Measurements from ENCODE around the gene COX6A1.
"Not testable (repeated sequence)": the region's sequence is repeated elsewhere in the genome, so short reads cannot be mapped to it uniquely, and the experiment has no call there.

Gene COX6A1

GRCh38 chr12:120468325-120468820 is 30.5 kb downstream of the COX6A1 start:
- DNase-seq = peak; percentile 30

DNA sequence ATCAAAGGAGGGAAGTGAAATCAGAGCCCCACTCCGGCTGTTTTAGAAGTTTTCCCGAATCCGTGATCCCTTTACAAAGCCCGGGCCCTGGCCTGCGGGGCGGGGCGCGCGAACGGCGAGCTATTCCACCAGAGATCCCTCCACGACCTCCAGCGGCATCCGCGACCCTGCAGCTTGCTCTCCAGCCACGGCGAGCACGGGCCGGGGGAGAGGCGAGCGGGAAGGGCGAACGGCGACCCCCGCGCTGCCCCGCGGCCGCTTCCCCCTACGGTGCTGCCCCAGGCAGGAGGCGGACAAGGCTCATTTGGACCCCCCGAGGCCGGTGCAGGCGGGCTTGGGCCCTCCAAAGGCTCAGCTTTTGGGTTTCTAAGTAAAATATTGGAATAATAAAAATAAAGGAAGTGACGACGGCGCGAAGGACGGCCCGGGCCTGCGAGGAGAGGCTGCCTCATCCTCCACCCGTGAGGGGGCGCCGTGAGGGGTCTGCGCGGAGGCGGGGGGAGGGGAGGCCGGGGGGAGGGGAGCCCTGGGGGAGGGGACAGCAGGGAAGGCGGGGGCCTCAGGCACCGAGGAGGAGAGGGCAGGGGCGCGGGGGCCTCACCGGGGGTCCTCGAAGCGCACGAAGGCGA is 31.0 kb downstream of the COX6A1 start:
- DNase-seq = peak; percentile 59

DNA sequence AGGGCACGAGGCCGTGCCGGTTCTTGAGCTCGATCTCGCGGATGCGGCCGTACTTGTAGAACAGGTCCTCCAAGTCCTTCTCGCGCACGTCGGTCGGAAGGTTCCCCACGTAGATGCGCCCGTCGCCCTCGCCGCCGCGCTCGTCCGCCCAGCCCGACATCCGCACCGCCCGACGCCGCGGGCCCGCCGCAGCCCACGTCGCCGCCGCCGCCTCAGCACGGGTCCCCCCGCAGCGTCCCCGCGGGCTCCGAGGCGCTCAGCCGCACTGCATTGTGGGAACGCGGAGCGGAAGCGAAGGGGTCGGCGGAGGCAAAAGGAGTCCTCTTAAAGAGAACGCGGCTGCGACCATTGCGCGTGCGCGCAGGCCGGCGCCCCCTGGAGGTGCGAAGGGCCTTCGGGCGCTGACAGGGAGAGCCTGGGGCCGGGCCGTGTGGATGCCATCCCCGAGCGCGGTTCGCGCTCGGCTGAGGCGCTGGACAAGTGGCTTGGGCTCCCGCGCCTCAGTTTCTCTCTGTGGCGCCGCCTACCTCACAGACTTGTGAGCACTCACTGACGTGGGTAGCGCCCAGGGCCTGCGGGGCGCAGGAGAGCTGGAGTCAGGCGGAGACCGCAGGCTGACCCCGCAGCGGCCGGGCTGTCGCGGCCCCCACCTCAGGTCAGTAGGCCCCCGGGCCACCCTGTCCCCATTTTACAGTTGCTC is 31.7 kb downstream of the COX6A1 start, which contains the start of gene SRSF9:
Gene SRSF9, minus strand, starts transcription at position 299 of the 700 bp plus-strand sequence. Its CDS starts 139 bp downstream, at position 160.
- DNase-seq = peak; percentile 97

DNA sequence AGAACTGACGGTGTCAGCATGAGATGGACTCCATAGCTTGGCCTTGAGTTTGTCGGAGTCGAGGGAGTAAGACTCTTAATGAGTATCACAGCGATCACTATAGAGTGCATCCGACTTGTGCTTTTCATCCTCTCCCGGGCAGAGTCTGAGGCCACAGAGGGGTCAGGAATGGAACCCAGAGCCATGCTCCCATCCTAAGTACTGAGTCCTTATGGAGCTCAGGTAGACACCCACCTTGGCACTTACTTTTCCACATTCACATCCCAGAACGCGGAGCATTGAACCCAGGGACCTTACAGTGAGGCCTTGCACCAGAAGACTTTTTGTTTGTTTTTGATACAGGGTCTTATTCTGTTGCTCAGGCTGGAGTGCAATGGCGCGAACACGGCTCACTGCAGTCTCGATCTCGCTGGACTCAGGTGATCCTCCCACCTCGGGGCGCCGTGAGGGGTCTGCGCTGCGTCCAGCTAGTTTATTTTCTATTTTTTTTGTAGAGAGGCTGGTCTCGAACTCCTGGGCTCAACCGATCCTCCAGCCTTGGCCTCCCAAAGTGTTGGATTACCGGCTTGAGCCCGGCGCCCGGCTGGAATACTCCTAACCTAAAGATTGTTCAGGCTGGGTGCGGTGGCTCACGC is 32.4 kb downstream of the COX6A1 start:
- no peak for DNase-seq

- DNase-seq = no peak
Measured at GRCh38 chr12:120472521-120472920, 34.6 kb downstream of the COX6A1 start.

- DNase-seq = no peak
Measured at GRCh38 chr12:120473807-120474615, 36.1 kb downstream of the COX6A1 start.

GRCh38 chr12:120474616-120474960 is 36.7 kb downstream of the COX6A1 start:
- DNase-seq = no peak

GRCh38 chr12:120475643-120476042 is 37.7 kb downstream of the COX6A1 start:
- no peak for DNase-seq

- no peak for DNase-seq
Measured at GRCh38 chr12:120479458-120479857, 41.5 kb downstream of the COX6A1 start.

- DNase-seq = no peak
Measured at GRCh38 chr12:120480211-120480610, 42.3 kb downstream of the COX6A1 start.

GRCh38 chr12:120481022-120481767 is 43.3 kb downstream of the COX6A1 start:
- peak; percentile 49 for DNase-seq

GRCh38 chr12:120483621-120484020 is 45.7 kb downstream of the COX6A1 start:
- DNase-seq = no peak

DNA sequence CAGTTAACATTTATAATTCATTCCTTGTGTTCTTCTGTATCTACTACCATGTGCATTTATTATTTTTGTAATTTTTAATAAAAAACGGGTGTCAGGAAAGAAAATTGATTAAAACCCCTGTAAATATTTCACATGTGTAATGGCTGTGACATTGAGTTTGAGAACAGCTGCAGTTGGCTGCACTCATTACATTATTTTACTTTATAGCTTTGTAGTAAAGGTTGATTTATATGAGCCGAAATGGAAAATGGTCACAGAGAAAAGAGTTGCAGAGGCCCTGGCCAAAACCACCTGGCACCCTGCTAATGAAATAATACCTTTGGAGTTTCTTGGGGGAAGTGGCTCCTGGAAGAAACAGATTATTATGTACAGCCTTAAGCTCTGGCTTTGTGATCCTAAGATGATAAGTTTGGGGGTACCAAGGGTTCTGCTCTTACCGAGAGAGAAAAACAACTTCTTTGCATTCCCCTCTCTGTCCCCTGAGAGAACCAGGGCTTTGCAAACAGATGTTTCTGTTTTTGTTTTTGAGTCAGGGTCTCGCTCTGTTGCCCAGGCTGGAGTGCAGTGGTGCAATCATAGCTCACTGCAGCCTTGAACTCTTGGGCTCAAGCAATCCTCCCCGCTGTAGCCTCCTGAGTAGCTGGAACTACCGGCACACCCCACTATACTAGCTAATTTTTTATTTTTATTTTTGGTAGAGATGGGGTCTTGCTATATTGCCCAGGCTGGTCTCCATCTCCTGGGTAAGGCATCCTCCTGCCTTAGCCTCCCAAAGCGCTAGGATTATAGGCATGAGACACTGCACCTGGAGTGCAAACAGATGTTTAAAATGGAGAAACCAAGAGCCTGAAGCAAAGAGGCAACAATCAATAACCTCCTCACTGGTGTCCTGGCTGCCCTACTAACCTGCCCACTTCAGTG is 48.3 kb downstream of the COX6A1 start:
- no peak for DNase-seq

DNA sequence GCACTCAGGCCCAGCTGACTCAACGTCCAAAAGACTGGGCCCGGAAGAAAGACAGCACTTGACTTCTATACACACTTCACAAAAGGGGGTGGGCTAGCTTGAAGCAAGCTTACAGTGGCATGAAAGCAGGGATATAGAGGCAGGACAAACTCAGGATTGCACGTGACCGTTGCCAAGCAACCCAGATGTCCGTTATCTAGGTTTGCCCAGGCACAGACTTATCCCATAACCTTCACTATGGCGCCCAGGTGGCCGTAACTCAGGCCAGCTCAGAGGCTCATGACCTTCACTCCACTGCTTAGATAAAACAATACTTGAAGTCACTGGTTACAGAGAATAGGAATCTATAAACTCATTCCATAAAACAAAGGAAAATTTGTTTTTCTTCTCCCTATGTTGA is 49.6 kb downstream of the COX6A1 start:
- DNase-seq = not testable (repeated sequence)

DNA sequence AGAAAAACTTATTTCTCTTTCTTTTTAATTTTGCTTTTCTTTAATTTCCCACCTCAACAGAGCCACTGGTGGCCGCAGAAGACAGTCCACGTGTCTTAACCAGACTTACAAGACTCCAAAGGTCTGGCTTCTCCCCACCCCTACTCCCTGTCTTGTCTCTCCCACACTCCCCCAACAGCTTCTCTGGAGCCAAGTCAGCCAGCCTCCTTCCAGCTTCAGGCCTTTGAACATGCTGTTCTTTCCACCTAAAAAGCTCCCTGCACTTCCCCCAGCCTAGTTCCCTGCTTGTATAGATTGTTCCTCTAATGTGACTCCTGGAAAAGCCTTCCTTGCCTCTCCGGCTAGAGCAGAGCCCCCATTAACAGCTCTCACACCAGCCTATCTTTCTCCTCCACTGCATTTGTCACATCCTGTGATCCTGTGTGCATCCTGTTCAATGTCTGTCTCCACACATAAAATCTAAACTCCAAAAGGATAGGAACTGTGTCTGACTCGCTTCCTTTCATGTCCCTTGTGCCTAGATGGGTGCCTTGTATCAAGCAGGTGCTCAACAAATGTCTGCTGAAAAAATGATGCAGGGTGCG is 50.2 kb downstream of the COX6A1 start:
- DNase-seq = no peak

GRCh38 chr12:120489018-120489417 is 51.1 kb downstream of the COX6A1 start:
- DNase-seq = no peak

DNA sequence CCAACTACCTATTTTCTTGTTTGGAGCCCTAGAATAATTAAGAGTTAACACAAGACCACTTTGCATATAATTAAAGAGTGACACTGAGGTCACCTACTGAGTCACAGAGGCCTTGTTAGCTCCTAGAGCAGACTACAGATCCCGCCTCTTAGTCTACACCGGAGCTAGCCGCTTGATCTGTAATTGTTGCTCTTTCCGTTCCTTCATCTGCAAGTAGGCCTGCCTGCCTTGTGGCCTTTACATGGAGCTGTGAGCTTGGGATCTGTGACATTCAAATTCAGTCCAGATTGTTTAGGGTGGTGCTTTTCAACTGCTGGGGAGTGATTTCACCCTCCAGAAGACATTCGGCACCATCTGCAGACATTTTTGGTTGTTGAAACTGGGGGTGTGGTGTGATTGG is 52.4 kb downstream of the COX6A1 start:
- no peak for DNase-seq
